Vagina (tissue), 2 donors: ENCODE results near the gene WDR37. TPM values are rescaled to one million over a fixed set of nuclear protein-coding genes. Genes with fewer than 3 reads are reported as not detected.

Experiments
- DNase-seq, 2 donors: peaks; one replicate each; pipeline ENCODE4 v3.0.0-alpha.2; 2017; ENCODE audit errors: extremely low spot score in 2 of 2
- H3K27ac ChIP-seq: fragments of 200-600 bp; sonication (generic); one replicate; pipeline ENCODE4 v1.5.1; 2019
- H3K27me3 ChIP-seq: fragments of 200-600 bp; sonication (generic); one replicate; pipeline ENCODE4 v1.5.1; 2019
- H3K36me3 ChIP-seq, 2 donors: fragments of 200-600 bp; sonication (generic); one replicate each; pipeline ENCODE4 v1.5.1; 2017 to 2019
- H3K4me1 ChIP-seq: fragments of 200-600 bp; sonication (generic); one replicate; pipeline ENCODE4 v1.5.1; 2019
- H3K4me3 ChIP-seq, 2 donors: fragments of 200-600 bp; sonication (generic); 1 replicate in 1 of 2; 2 replicates in 1 of 2; pipeline ENCODE4 v1.5.1; 2016 to 2019
- H3K9me3 ChIP-seq: fragments of 200-600 bp; sonication (generic); one replicate; pipeline ENCODE4 v1.5.1; 2019
- POLR2A ChIP-seq, 2 donors: fragments of 450-650 bp; IDR thresholded peaks; one replicate each; pipeline ENCODE4 v1.6.1; 2017; ENCODE audit warnings: antibody characterized with exemption in 2 of 2, mild to moderate bottlenecking in 2 of 2, moderate library complexity in 2 of 2
- POLR2AphosphoS5 ChIP-seq, 2 donors: sonication (generic); formaldehyde crosslinking; IDR thresholded peaks; one replicate each; pipeline ENCODE4 v1.9.0; 2017; ENCODE audit warnings: antibody characterized with exemption in 2 of 2, mild to moderate bottlenecking in 2 of 2, low read depth in 1 of 2; ENCODE audit not compliant: insufficient read depth in 1 of 2
- intact Hi-C: fragments of 100-400 bp; cut with DNase I; formaldehyde crosslinking; loops from one replicate; pipeline ENCODE4 v1.15.1; 2023
- total RNA-seq: library from RNA; depleted of rRNA; stranded (reverse); fragments of >200 nt; gene quantifications from one replicate; pipeline ENCODE4 v1.2.3, GENCODE V29; 2016
- TF ChIP-seq, protein P1 (sequence below), 3 experiments: fragments of 450-650 bp in 2 of 3; fragments of 200-600 bp in 1 of 3; sonication (generic) in 1 of 3; IDR thresholded peaks; one replicate each; pipeline ENCODE4 v1.5.1; 2017 to 2019; ENCODE audit warnings: antibody characterized with exemption in 3 of 3, mild to moderate bottlenecking in 2 of 3, moderate library complexity in 2 of 3

The WDR37 gene
- total RNA-seq, 1 donor from 2014 or later = 16.9 TPM

DNA sequence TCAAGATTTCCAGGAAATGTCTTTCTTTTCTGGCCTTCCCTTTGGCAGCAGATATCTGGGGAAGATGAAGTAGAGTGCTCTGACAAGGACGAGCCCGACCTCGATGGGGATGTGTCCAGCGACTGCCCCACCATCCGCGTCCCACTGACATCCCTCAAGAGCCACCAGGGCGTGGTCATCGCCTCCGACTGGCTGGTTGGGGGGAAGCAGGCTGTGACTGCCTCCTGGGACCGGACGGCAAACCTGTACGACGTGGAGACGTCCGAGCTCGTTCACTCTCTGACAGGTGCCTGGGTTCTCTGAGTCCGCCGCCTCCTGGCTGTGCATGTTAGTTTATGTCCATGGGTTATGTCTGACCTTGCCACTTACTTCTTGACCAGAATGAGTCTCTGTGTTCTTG, 47.4 kb downstream of the WDR37 start:
- H3K4me1 ChIP-seq = no peaks in the 10 kb centered on the region
- no peak overlapping the region for H3K4me3 ChIP-seq
- TF ChIP-seq, protein P1, sequence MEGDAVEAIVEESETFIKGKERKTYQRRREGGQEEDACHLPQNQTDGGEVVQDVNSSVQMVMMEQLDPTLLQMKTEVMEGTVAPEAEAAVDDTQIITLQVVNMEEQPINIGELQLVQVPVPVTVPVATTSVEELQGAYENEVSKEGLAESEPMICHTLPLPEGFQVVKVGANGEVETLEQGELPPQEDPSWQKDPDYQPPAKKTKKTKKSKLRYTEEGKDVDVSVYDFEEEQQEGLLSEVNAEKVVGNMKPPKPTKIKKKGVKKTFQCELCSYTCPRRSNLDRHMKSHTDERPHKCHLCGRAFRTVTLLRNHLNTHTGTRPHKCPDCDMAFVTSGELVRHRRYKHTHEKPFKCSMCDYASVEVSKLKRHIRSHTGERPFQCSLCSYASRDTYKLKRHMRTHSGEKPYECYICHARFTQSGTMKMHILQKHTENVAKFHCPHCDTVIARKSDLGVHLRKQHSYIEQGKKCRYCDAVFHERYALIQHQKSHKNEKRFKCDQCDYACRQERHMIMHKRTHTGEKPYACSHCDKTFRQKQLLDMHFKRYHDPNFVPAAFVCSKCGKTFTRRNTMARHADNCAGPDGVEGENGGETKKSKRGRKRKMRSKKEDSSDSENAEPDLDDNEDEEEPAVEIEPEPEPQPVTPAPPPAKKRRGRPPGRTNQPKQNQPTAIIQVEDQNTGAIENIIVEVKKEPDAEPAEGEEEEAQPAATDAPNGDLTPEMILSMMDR (IDR thresholded peaks at IDR 0.05) = no peak
- intact Hi-C loops = no loop called here
- H3K36me3 ChIP-seq = peaks cover 0 to 52% of the 10 kb centered on the region in 2 donors
- no peaks in the 10 kb centered on the region for H3K9me3 ChIP-seq
- no peak overlapping the region for H3K27ac ChIP-seq
- no peak for DNase-seq
- no peaks in the 10 kb centered on the region for H3K27me3 ChIP-seq

DNA sequence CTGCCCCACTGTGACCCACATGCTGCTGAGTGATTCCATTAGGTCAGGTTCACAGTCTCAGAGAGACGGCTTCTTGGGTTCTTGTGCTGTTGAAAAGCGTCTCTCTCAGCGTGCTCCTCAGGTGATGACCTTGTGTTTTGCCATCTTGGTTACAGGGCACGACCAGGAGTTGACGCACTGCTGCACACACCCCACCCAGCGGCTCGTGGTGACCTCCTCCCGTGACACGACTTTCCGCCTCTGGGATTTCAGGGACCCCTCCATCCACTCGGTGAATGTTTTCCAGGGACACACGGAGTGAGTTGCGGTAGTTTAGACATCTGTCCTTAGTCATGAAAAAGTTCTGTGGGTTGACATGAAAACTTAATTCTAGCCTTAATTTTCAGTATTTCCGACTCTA, 48.8 kb downstream of the WDR37 start:
- no peaks in the 10 kb centered on the region for H3K27me3 ChIP-seq
- DNase-seq = no peak
- H3K36me3 ChIP-seq = peaks cover 0 to 61% of the 10 kb centered on the region in 2 donors
- TF ChIP-seq, protein P1 (IDR thresholded peaks at IDR 0.05) = no peak
- no peak for TF ChIP-seq POLR2AphosphoS5 (IDR thresholded peaks at IDR 0.05; ENCODE audit: insufficient read depth in 1 of 2, low read depth in 1 of 2)
- no peak for TF ChIP-seq POLR2A (IDR thresholded peaks at IDR 0.05)
- H3K4me3 ChIP-seq = no peak overlapping the region
- H3K4me1 ChIP-seq = no peaks in the 10 kb centered on the region
- H3K27ac ChIP-seq = no peak overlapping the region
- intact Hi-C loops = no loop called here
- no peaks in the 10 kb centered on the region for H3K9me3 ChIP-seq

- no peak for TF ChIP-seq POLR2A (IDR thresholded peaks at IDR 0.05)
- TF ChIP-seq POLR2AphosphoS5 (IDR thresholded peaks at IDR 0.05; ENCODE audit: insufficient read depth in 1 of 2, low read depth in 1 of 2) = no peak
- TF ChIP-seq, protein P1 (IDR thresholded peaks at IDR 0.05) = no peak
- peaks cover 0 to 62% of the 10 kb centered on the region in 2 donors for H3K36me3 ChIP-seq
- intact Hi-C loops = no loop called here
These were observed 50.8 kb downstream of the WDR37 start for GRCh38 chr10:1107004-1107403.

GRCh38 chr10:1107679-1108078, 51.5 kb downstream of the WDR37 start:
- Histone ChIP-seq H3K36me3 (peaks cover 0 to 67% of the 10 kb centered on the region in 2 donors), H3K27me3 (no peaks in the 10 kb centered on the region), H3K4me1 (no peaks in the 10 kb centered on the region), H3K4me3 (no peak overlapping the region), H3K27ac (no peak overlapping the region), H3K9me3 (no peaks in the 10 kb centered on the region)
- intact Hi-C loops = no loop called here
- DNase-seq = no peak
- TF ChIP-seq, protein P1 (IDR thresholded peaks at IDR 0.05) = no peak

More at GRCh38 chr10:1107004-1107403, 50.8 kb downstream of the WDR37 start:
- Histone ChIP-seq H3K27me3 (no peaks in the 10 kb centered on the region), H3K4me3 (no peak overlapping the region), H3K9me3 (no peaks in the 10 kb centered on the region), H3K4me1 (no peaks in the 10 kb centered on the region), H3K27ac (no peak overlapping the region)
- DNase-seq = no peak

- no peak overlapping the region for H3K27ac ChIP-seq
- DNase-seq = no peak
- H3K4me3 ChIP-seq = no peak overlapping the region
- H3K9me3 ChIP-seq = no peaks in the 10 kb centered on the region
- H3K36me3 ChIP-seq = peaks cover 0 to 63% of the 10 kb centered on the region in 2 donors
- TF ChIP-seq, protein P1 (IDR thresholded peaks at IDR 0.05) = peak in 1 of 3 experiments; percentile 47
- TF ChIP-seq POLR2A (IDR thresholded peaks at IDR 0.05) (no peak), POLR2AphosphoS5 (IDR thresholded peaks at IDR 0.05; ENCODE audit: insufficient read depth in 1 of 2, low read depth in 1 of 2) (peak in 1 of 2 donors; percentile 16)
- H3K27me3 ChIP-seq = no peaks in the 10 kb centered on the region
- H3K4me1 ChIP-seq = no peaks in the 10 kb centered on the region
- intact Hi-C loops = no loop called here
These were observed 53.8 kb downstream of the WDR37 start for GRCh38 chr10:1109795-1110673.
